GM21390 (cell line): ENCODE data around the gene PARVG.

Source experiments
- ATAC-seq: cut with Tn5 transposase; IDR thresholded peaks from one replicate; pipeline ENCODE4 v1.9.1; 2021; ENCODE audit not compliant: unreplicated experiment

PARVG gene

GRCh38 chr22:44154436-44154942, 26.2 kb upstream of the PARVG start:
- no peak for ATAC-seq

- no peak for ATAC-seq
Measured at GRCh38 chr22:44155115-44155514, 25.6 kb upstream of the PARVG start.

GRCh38 chr22:44157916-44158618, 22.7 kb upstream of the PARVG start:
- no peak for ATAC-seq

GRCh38 chr22:44158816-44159215, 21.9 kb upstream of the PARVG start:
- ATAC-seq, result no peak

- no peak for ATAC-seq
Measured at GRCh38 chr22:44159221-44159620, 21.5 kb upstream of the PARVG start.

GRCh38 chr22:44159811-44160210, 20.9 kb upstream of the PARVG start:
- no peak for ATAC-seq

- ATAC-seq, result no peak
Measured at GRCh38 chr22:44160421-44160820, 20.3 kb upstream of the PARVG start.

- ATAC-seq, result no peak
Measured at GRCh38 chr22:44161673-44162072, 19.1 kb upstream of the PARVG start.

- no peak for ATAC-seq
Measured at GRCh38 chr22:44162960-44163359, 17.8 kb upstream of the PARVG start.

- ATAC-seq, result no peak
Measured at GRCh38 chr22:44163536-44163935, 17.2 kb upstream of the PARVG start.

- ATAC-seq, result no peak
Measured at GRCh38 chr22:44164031-44164430, 16.7 kb upstream of the PARVG start.

- ATAC-seq, result no peak
Measured at GRCh38 chr22:44165286-44165874, 15.3 kb upstream of the PARVG start.

- ATAC-seq, result no peak
Measured at GRCh38 chr22:44166498-44167276, 14.0 kb upstream of the PARVG start.

GRCh38 chr22:44167501-44167900, 13.2 kb upstream of the PARVG start:
- ATAC-seq, result no peak

- ATAC-seq, result no peak
Measured at GRCh38 chr22:44168206-44168605, 12.5 kb upstream of the PARVG start.

- no peak for ATAC-seq
Measured at GRCh38 chr22:44170470-44170869, 10.3 kb upstream of the PARVG start.

GRCh38 chr22:44171561-44171960, 9.2 kb upstream of the PARVG start:
- no peak for ATAC-seq

- no peak for ATAC-seq
Measured at GRCh38 chr22:44172370-44173108, 8.2 kb upstream of the PARVG start.

- ATAC-seq, result no peak
Measured at GRCh38 chr22:44173154-44173553, 7.6 kb upstream of the PARVG start.

GRCh38 chr22:44175676-44176075, 5.0 kb upstream of the PARVG start:
- ATAC-seq, result no peak
